Caco-2 (cell line): Measurements from ENCODE around the gene FAF2. TPM values are rescaled to one million over a fixed set of nuclear protein-coding genes. Genes with fewer than 3 reads are reported as not detected.
"Not testable (repeated sequence)": the region's sequence is repeated elsewhere in the genome, so short reads cannot be mapped to it uniquely, and the experiment has no call there.

Experiments used
- BruUV-seq: library from RNA; stranded (reverse); fragments of 400-500 nt; replicated peaks from 2 replicates; lab custom pipeline; 2021; lab: Mats Ljungman, UMichigan
- CTCF ChIA-PET: fragments of 300-600 bp; sonication (Branson Sonifier 250); formaldehyde crosslinking; loops from one replicate; lab custom pipeline; 2022; ENCODE audit warnings: antibody characterized with exemption; lab: Charles Lee
- POLR2A ChIA-PET: fragments of 300-600 bp; sonication (Branson Sonifier 250); formaldehyde crosslinking; loops from one replicate; lab custom pipeline; 2022; ENCODE audit warnings: antibody characterized with exemption; lab: Charles Lee
- DNase-seq, 2 experiments: peaks; one replicate each; pipeline versions ENCODE4 v3.0.0 to v3.0.0-alpha.2; 2020 to 2022
- H3K27me3 ChIP-seq: replicated peaks from 2 replicates; pipeline ENCODE4 v1.6.0; 2011; ENCODE audit warnings: low read length; ENCODE audit not compliant: control insufficient read depth, insufficient read depth
- H3K36me3 ChIP-seq: 2 replicates; pipeline ENCODE4 v1.5.1; 2011; ENCODE audit warnings: low read length; ENCODE audit not compliant: control insufficient read depth, insufficient read depth
- H3K4me1 ChIP-seq: fragments of 250-450 bp; sonication (Bioruptor Pico); 2 replicates; pipeline ENCODE4 v1.5.1; 2020; ENCODE audit warnings: mild to moderate bottlenecking
- H3K4me3 ChIP-seq: 2 replicates; pipeline ENCODE4 v1.5.1; 2011; ENCODE audit warnings: low read depth, mild to moderate bottlenecking, control low read depth, low read length
- H3K9me3 ChIP-seq: fragments of 250-450 bp; sonication (Bioruptor Pico); 2 replicates; pipeline ENCODE4 v1.5.1; 2020; ENCODE audit warnings: mild to moderate bottlenecking, moderate library complexity
- H3K27ac Mint-ChIP-seq: one replicate; pipeline ENCODE4 v1.8.0; 2022; ENCODE audit warnings: mixed read lengths; ENCODE audit not compliant: unreplicated experiment
- H3K27me3 Mint-ChIP-seq: one replicate; pipeline ENCODE4 v1.8.0; 2022; ENCODE audit warnings: mixed read lengths; ENCODE audit not compliant: insufficient read depth, unreplicated experiment
- H3K36me3 Mint-ChIP-seq: one replicate; pipeline ENCODE4 v1.8.0; 2022; ENCODE audit warnings: mild to moderate bottlenecking, mixed read lengths; ENCODE audit not compliant: insufficient read depth, unreplicated experiment
- H3K4me1 Mint-ChIP-seq: one replicate; pipeline ENCODE4 v1.8.0; 2022; ENCODE audit warnings: low read depth, mixed read lengths; ENCODE audit not compliant: unreplicated experiment
- H3K4me3 Mint-ChIP-seq: one replicate; pipeline ENCODE4 v1.8.0; 2022; ENCODE audit warnings: mild to moderate bottlenecking, moderate library complexity, mixed read lengths; ENCODE audit not compliant: unreplicated experiment
- H3K9me3 Mint-ChIP-seq: one replicate; pipeline ENCODE4 v1.8.0; 2022; ENCODE audit warnings: mixed read lengths; ENCODE audit not compliant: unreplicated experiment
- CTCF ChIP-seq, 2 experiments: fragments of 200-600 bp in 1 of 2; IDR thresholded peaks; 1 replicate in 1 of 2; 2 replicates in 1 of 2; pipeline versions ENCODE4 v1.5.1 to v1.8.0; 2011 to 2022; ENCODE audit warnings: antibody characterized with exemption in 1 of 2, control low read depth in 1 of 2, inconsistent platforms in 1 of 2, low read depth in 1 of 2, low read length in 1 of 2, mild to moderate bottlenecking in 1 of 2, moderate library complexity in 1 of 2; ENCODE audit not compliant: insufficient read depth in 1 of 2, severe bottlenecking in 1 of 2, unreplicated experiment in 1 of 2
- intact Hi-C: fragments of 100-400 bp; cut with micrococcal nuclease; formaldehyde crosslinking; loops from one replicate; pipeline ENCODE4 v1.10.0; 2022; ENCODE audit not compliant: unreplicated experiment
- total RNA-seq: library from RNA; stranded (reverse); gene quantifications from 2 replicates; pipeline ENCODE4 v1.2.3, GENCODE V29; 2022

Gene FAF2
- total RNA-seq, 1 experiment from 2014 or later = 55.5 TPM

- intact Hi-C loops = no loop called here
- Mint-ChIP-seq H3K4me1 (peaks cover 3% of the 10 kb centered on the region), H3K4me3 (no peak overlapping the region), H3K27ac (no peak overlapping the region), H3K27me3 (no peaks in the 10 kb centered on the region), H3K9me3 (no peaks in the 10 kb centered on the region), H3K36me3 (peaks cover under 1% of the 10 kb centered on the region)
- no peak for TF ChIP-seq CTCF (IDR thresholded peaks at IDR 0.05; ENCODE audit: insufficient read depth in 1 of 2, low read depth in 1 of 2, low read length in 1 of 2, severe bottlenecking in 1 of 2, unreplicated experiment in 1 of 2)
- peaks cover 21% of the 10 kb centered on the region for H3K4me1 ChIP-seq
- no peaks in the 10 kb centered on the region for H3K27me3 ChIP-seq
- no peak overlapping the region for H3K4me3 ChIP-seq
- ChIA-PET POLR2A (no interaction called here), CTCF (no interaction called here)
- no peaks in the 10 kb centered on the region for H3K9me3 ChIP-seq
- no peaks in the 10 kb centered on the region for H3K36me3 ChIP-seq
- no TSS peak for BruUV-seq
- no peak for DNase-seq
Observed at GRCh38 chr5:176549871-176550270, 101.7 kb downstream of the FAF2 start.

- Mint-ChIP-seq H3K27me3 (no peaks in the 10 kb centered on the region), H3K9me3 (no peaks in the 10 kb centered on the region), H3K4me3 (no peak overlapping the region), H3K4me1 (no peaks in the 10 kb centered on the region), H3K27ac (no peak overlapping the region), H3K36me3 (no peaks in the 10 kb centered on the region)
- no TSS peak for BruUV-seq
- DNase-seq = no peak
- TF ChIP-seq CTCF (IDR thresholded peaks at IDR 0.05; ENCODE audit: insufficient read depth in 1 of 2, low read depth in 1 of 2, low read length in 1 of 2, severe bottlenecking in 1 of 2, unreplicated experiment in 1 of 2) = no peak
- ChIA-PET CTCF (no interaction called here), POLR2A (no interaction called here)
- Histone ChIP-seq H3K9me3 (no peaks in the 10 kb centered on the region), H3K27me3 (no peaks in the 10 kb centered on the region), H3K36me3 (no peaks in the 10 kb centered on the region), H3K4me3 (no peak overlapping the region), H3K4me1 (peaks cover 16% of the 10 kb centered on the region)
- intact Hi-C loops = no loop called here
Observed at GRCh38 chr5:176550275-176550831, 102.2 kb downstream of the FAF2 start.

- intact Hi-C loops, H3K4me3 ChIP-seq, H3K27ac Mint-ChIP-seq, H3K36me3 ChIP-seq, H3K9me3 ChIP-seq, H3K36me3 Mint-ChIP-seq, H3K27me3 Mint-ChIP-seq, H3K4me1 Mint-ChIP-seq, H3K4me3 Mint-ChIP-seq, POLR2A ChIA-PET, H3K9me3 Mint-ChIP-seq, CTCF ChIA-PET, BruUV-seq, H3K27me3 ChIP-seq, DNase-seq: not testable (repeated sequence)
- H3K4me1 ChIP-seq = peaks cover 10% of the 10 kb centered on the region
Observed at GRCh38 chr5:176550937-176551336, 102.8 kb downstream of the FAF2 start.
